ENCODE results near the gene CLDN12. TPM values are rescaled to one million over a fixed set of nuclear protein-coding genes. Genes with fewer than 3 reads are reported as not detected.
A peak's percentile ranks its signal among the peaks of the same experiment; 100 is the strongest.

The CLDN12 gene
- polyA plus RNA-seq, 1 of the 3 experiments (the other 2 are of a cell fraction): 65.7 TPM

- H3K4me2 ChIP-seq: peak overlapping the region; percentile 89
- DNase-seq: no peak
- H3K9me3 ChIP-seq: peaks cover 10% of the 10 kb centered on the region; the same call in 1 of the 2 replicates
- H4K20me1 ChIP-seq (ENCODE audit: insufficient read depth): no peaks in the 10 kb centered on the region
- peaks cover 20 to 24% of the 10 kb centered on the region in 2 experiments; a peak in 3 of 4 replicates for H3K4me1 ChIP-seq (ENCODE audit: control insufficient read depth in 1 of 2, insufficient read depth in 2 of 2, low read depth in 1 of 2, low read length in 1 of 2)
- no peaks in the 10 kb centered on the region for H3K27me3 ChIP-seq (ENCODE audit: insufficient read depth)
- no peak for TF ChIP-seq MEF2A (IDR thresholded peaks at IDR 0.05; ENCODE audit: borderline replicate concordance, low read depth)
- TF ChIP-seq GATA2 (CRISPR knock-in tag; IDR thresholded peaks at IDR 0.05): 0 out of 2 replicates have a peak, but pooled peaks have one; percentile 2
- no peak for TF ChIP-seq REST (IDR thresholded peaks at IDR 0.05; ENCODE audit: low read depth, low read length)
- H3K9me2 ChIP-seq: no peaks in the 10 kb centered on the region
- H3K36me3 ChIP-seq (replicated peaks in 1 of 2; ENCODE audit: control insufficient read depth in 1 of 2, insufficient read depth in 2 of 2, low read length in 1 of 2): peaks cover 23 to 31% of the 10 kb centered on the region in 2 experiments
- H3K79me2 ChIP-seq (ENCODE audit: insufficient read depth): peaks cover 38% of the 10 kb centered on the region
- H3K27ac ChIP-seq (ENCODE audit: low read depth in 2 of 2, low read length in 1 of 2): peak overlapping the region; percentile 97 to 99
- H2AFZ ChIP-seq (ENCODE audit: low read depth): peak overlapping the region; percentile 87
- H3K4me3 ChIP-seq (ENCODE audit: low read depth in 2 of 2, low read length in 1 of 2): peak overlapping the region; percentile 71 to 81
- ChIA-PET POLR2A (interaction anchor here (1.3 kb wide), 1 partner anchor 90 kb away, joined by 3 read pairs; no protein-coding TSS in a partner anchor), CTCF (interaction anchor here (1.5 to 1.8 kb wide), 3 partner anchors 25 to 191 kb away, joined by 4 to 8 read pairs (median 7); partner anchors contain the start of gene STEAP2)
- WGBS (ENCODE audit: low lambda C conversion rate): 14% methylated on average over 1 of the region's 1 CpG
- H3F3A ChIP-seq (replicated peaks; ENCODE audit: insufficient read depth): peaks cover 33% of the 10 kb centered on the region
- H3K9ac ChIP-seq: peak overlapping the region; percentile 95; the same call in 1 of the 2 replicates
These were observed 482 bp upstream of the CLDN12 start for GRCh38 chr7:90402785-90403173.

GRCh38 chr7:90404777-90405176, 1.5 kb downstream of the CLDN12 start:
- no peak for DNase-seq
- peaks cover 33% of the 10 kb centered on the region for H3F3A ChIP-seq (replicated peaks; ENCODE audit: insufficient read depth)
- H3K9me3 ChIP-seq: no peaks in the 10 kb centered on the region
- TF ChIP-seq USF1 (IDR thresholded peaks at IDR 0.05; ENCODE audit: borderline replicate concordance, low read depth) (no peak), YY1 (IDR thresholded peaks at IDR 0.05; ENCODE audit: low read depth) (no peak), GABPA (IDR thresholded peaks at IDR 0.05; ENCODE audit: low read depth) (no peak), NFIC (IDR thresholded peaks at IDR 0.05; ENCODE audit: borderline replicate concordance) (no peak), MEF2A (IDR thresholded peaks at IDR 0.05; ENCODE audit: borderline replicate concordance, low read depth) (no peak), PBX3 (IDR thresholded peaks at IDR 0.05) (no peak), FOSL2 (IDR thresholded peaks at IDR 0.05; ENCODE audit: borderline replicate concordance, low read depth) (peak; percentile 24; the same call in 1 of the 2 replicates), REST (IDR thresholded peaks at IDR 0.05; ENCODE audit: low read depth, low read length) (no peak)
- no peaks in the 10 kb centered on the region for H4K20me1 ChIP-seq (ENCODE audit: insufficient read depth)
- H3K9me2 ChIP-seq: no peaks in the 10 kb centered on the region
- POLR2A ChIA-PET: no interaction called here
- H3K79me2 ChIP-seq (ENCODE audit: insufficient read depth): peaks cover 58% of the 10 kb centered on the region
- CTCF ChIA-PET: interaction anchor here (2.5 kb wide), 1 partner anchor 23 kb away, joined by 11 read pairs; no protein-coding TSS in a partner anchor
- H3K9ac ChIP-seq: peak overlapping the region; percentile 95; the same call in 1 of the 2 replicates
- peak overlapping the region; percentile 89 for H3K4me2 ChIP-seq
- peaks cover 20 to 24% of the 10 kb centered on the region in 2 experiments; a peak in 3 of 4 replicates for H3K4me1 ChIP-seq (ENCODE audit: control insufficient read depth in 1 of 2, insufficient read depth in 2 of 2, low read depth in 1 of 2, low read length in 1 of 2)
- peaks cover 34 to 46% of the 10 kb centered on the region in 2 experiments for H3K36me3 ChIP-seq (replicated peaks in 1 of 2; ENCODE audit: control insufficient read depth in 1 of 2, insufficient read depth in 2 of 2, low read length in 1 of 2)
- peak overlapping the region; percentile 71 to 81; a peak in 3 of 4 replicates for H3K4me3 ChIP-seq (ENCODE audit: low read depth in 2 of 2, low read length in 1 of 2)
- no peaks in the 10 kb centered on the region for H3K27me3 ChIP-seq (ENCODE audit: insufficient read depth)
- WGBS (ENCODE audit: low lambda C conversion rate): 81% methylated on average over 4 of the region's 4 CpGs
- H3K27ac ChIP-seq (ENCODE audit: low read depth in 2 of 2, low read length in 1 of 2): peak overlapping the region; percentile 97 to 99; a peak in 3 of 4 replicates
- no peak overlapping the region for H2AFZ ChIP-seq (ENCODE audit: low read depth)

Measured in SK-N-SH (cell line).